Endothelial cell (in vitro differentiated cells): ENCODE measurements around the gene ZNF468. TPM values are rescaled to one million over a fixed set of nuclear protein-coding genes. Genes with fewer than 3 reads are reported as not detected.
A peak's percentile ranks its signal among the peaks of the same experiment; 100 is the strongest.

Source experiments
- DNase-seq: peaks from one replicate; pipeline ENCODE4 v3.0.0; 2021; ENCODE audit warnings: low spot score
- H3K27ac Mint-ChIP-seq: one replicate; pipeline ENCODE4 v1.8.0; 2021; ENCODE audit warnings: mixed read lengths, inconsistent platforms; ENCODE audit not compliant: unreplicated experiment
- H3K27me3 Mint-ChIP-seq: one replicate; pipeline ENCODE4 v1.8.0; 2021; ENCODE audit warnings: mild to moderate bottlenecking, moderate library complexity, mixed read lengths, inconsistent platforms; ENCODE audit not compliant: unreplicated experiment
- H3K36me3 Mint-ChIP-seq: one replicate; pipeline ENCODE4 v1.8.0; 2021; ENCODE audit warnings: mild to moderate bottlenecking, low read depth, mixed read lengths, inconsistent platforms; ENCODE audit not compliant: unreplicated experiment
- H3K4me1 Mint-ChIP-seq: one replicate; pipeline ENCODE4 v1.8.0; 2021; ENCODE audit warnings: mild to moderate bottlenecking, mixed read lengths, inconsistent platforms; ENCODE audit not compliant: unreplicated experiment
- H3K4me3 Mint-ChIP-seq: one replicate; pipeline ENCODE4 v1.8.0; 2021; ENCODE audit warnings: mild to moderate bottlenecking, mixed read lengths, inconsistent platforms; ENCODE audit not compliant: unreplicated experiment
- H3K9me3 Mint-ChIP-seq: one replicate; pipeline ENCODE4 v1.8.0; 2021; ENCODE audit warnings: mixed read lengths, inconsistent platforms; ENCODE audit not compliant: unreplicated experiment
- CTCF ChIP-seq: fragments of 200-600 bp; sonication (generic); IDR thresholded peaks from one replicate; pipeline ENCODE4 v1.5.0; 2021; ENCODE audit warnings: antibody characterized with exemption; ENCODE audit not compliant: unreplicated experiment
- total RNA-seq: library from RNA; stranded (reverse); fragmentation: NEBNext Ultra II Directional; extraction: Animal tissue kit (Norgen Biotek cat#: 25700); gene quantifications from one replicate; pipeline ENCODE4 v1.2.1, GENCODE V29; 2021; ENCODE audit not compliant: unreplicated experiment

ZNF468 gene
- total RNA-seq, 1 donor from 2014 or later = 21.4 TPM

- peaks cover 3% of the 10 kb centered on the region for H3K4me1 Mint-ChIP-seq
- DNase-seq = no peak
- TF ChIP-seq CTCF = no peak
- H3K36me3 Mint-ChIP-seq = peaks cover 19% of the 10 kb centered on the region
- H3K27me3 Mint-ChIP-seq = peaks cover 3% of the 10 kb centered on the region
- peaks cover 4% of the 10 kb centered on the region for H3K9me3 Mint-ChIP-seq
- H3K27ac Mint-ChIP-seq = no peak overlapping the region
- peak overlapping the region; percentile 32 for H3K4me3 Mint-ChIP-seq
These were observed 68.0 kb downstream of the ZNF468 start for GRCh38 chr19:52789440-52789839.

Other genes with a start within 250 kb of the ZNF468 start
- 40.0 TPM for gene ZNF83, start 219.3 kb downstream of the ZNF468 start, total RNA-seq
- gene ZNF611, start 122.6 kb downstream of the ZNF468 start, total RNA-seq = 29.9 TPM
- 6.6 TPM for gene ZNF600, start 70.8 kb downstream of the ZNF468 start, total RNA-seq
- gene ZNF28, start 36.0 kb downstream of the ZNF468 start, total RNA-seq = 22.3 TPM
- gene ZNF320, start 40.0 kb upstream of the ZNF468 start, total RNA-seq = 34.7 TPM
- 12.2 TPM for gene ZNF888, start 65.8 kb upstream of the ZNF468 start, total RNA-seq
- 16.5 TPM for gene ZNF816, start 105.3 kb upstream of the ZNF468 start, total RNA-seq
- not detected for gene ERVV-1, start 156.3 kb upstream of the ZNF468 start, total RNA-seq
- gene ERVV-2, start 187.1 kb upstream of the ZNF468 start, total RNA-seq = not detected
- 36.3 TPM for gene ZNF160, start 245.8 kb upstream of the ZNF468 start, total RNA-seq